ENCODE results near the gene DYNLT4.

DNA sequence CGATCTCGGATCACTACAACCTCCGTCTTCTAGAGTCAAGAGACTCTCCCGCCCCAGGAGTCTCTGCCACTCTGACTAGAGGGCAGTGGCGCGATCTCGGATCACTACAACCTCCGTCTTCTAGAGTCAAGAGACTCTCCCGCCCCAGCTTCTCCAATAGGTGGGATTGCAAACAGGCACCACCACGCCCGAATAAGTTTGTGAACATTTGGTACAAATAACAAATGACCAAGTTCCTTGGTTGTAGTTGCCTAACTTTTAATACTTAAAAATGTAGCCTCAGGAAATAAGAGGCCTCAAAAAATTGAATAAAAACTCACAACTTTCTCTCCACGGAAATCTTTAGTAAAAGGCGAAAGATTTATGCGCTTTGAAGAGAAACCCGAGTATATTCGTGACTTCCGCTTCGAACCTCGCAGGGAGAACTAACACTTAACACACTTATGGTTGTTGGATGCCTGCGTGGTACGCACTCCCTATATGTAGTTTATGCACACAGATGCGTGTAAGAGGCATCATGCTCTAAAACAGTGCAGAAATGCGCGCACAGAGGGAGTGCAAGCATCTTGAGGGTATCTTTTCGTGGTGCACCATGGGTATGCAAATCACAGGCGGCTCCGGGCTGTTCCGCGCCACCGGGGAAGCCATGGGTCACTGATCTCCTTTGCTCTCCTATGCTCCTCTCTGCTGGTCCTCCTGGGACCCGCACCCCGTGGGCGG lies 12.6 kb upstream of the DYNLT4 start:
- TF ChIP-seq EP300 (IDR thresholded peaks at IDR 0.05): no peak
- peak in 2 of 4 donors; percentile 81 to 96 for TF ChIP-seq POLR2A (IDR thresholded peaks at IDR 0.05)
- TF ChIP-seq, protein P1, sequence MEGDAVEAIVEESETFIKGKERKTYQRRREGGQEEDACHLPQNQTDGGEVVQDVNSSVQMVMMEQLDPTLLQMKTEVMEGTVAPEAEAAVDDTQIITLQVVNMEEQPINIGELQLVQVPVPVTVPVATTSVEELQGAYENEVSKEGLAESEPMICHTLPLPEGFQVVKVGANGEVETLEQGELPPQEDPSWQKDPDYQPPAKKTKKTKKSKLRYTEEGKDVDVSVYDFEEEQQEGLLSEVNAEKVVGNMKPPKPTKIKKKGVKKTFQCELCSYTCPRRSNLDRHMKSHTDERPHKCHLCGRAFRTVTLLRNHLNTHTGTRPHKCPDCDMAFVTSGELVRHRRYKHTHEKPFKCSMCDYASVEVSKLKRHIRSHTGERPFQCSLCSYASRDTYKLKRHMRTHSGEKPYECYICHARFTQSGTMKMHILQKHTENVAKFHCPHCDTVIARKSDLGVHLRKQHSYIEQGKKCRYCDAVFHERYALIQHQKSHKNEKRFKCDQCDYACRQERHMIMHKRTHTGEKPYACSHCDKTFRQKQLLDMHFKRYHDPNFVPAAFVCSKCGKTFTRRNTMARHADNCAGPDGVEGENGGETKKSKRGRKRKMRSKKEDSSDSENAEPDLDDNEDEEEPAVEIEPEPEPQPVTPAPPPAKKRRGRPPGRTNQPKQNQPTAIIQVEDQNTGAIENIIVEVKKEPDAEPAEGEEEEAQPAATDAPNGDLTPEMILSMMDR (IDR thresholded peaks at IDR 0.05): no peak
